GM23338 (cell line): ENCODE data around the gene POMGNT1. TPM values are rescaled to one million over a fixed set of nuclear protein-coding genes. Genes with fewer than 3 reads are reported as not detected.

ENCODE experiments used
- ATAC-seq: fragments of 200-7000 bp; cut with Tn5 transposase; 3 replicates; pipeline ENCODE4 v1.9.1; 2020
- DNase-seq: peaks from one replicate; pipeline ENCODE4 v3.0.0-alpha.2; 2015; ENCODE audit warnings: low spot score
- H2AFZ ChIP-seq: fragments of 200-600 bp; sonication (generic); 2 replicates; pipeline ENCODE4 v1.8.0; 2016; ENCODE audit warnings: antibody characterized with exemption, mild to moderate bottlenecking, moderate library complexity
- H3F3A ChIP-seq: fragments of 200-600 bp; sonication (generic); replicated peaks from 2 replicates; pipeline ENCODE4 v1.8.0; 2017; ENCODE audit warnings: antibody characterized with exemption, mixed run types, low read depth
- H3K27ac ChIP-seq: fragments of 200-600 bp; sonication (generic); 2 replicates; pipeline ENCODE4 v1.6.1; 2016; ENCODE audit warnings: low read depth
- H3K27me3 ChIP-seq: fragments of 200-600 bp; sonication (generic); 2 replicates; pipeline ENCODE4 v1.8.0; 2016; ENCODE audit warnings: mild to moderate bottlenecking, mixed run types, moderate library complexity; ENCODE audit not compliant: insufficient read depth
- H3K36me3 ChIP-seq: fragments of 200-600 bp; sonication (generic); 2 replicates; pipeline ENCODE4 v1.8.0; 2016; ENCODE audit warnings: mild to moderate bottlenecking; ENCODE audit not compliant: insufficient read depth
- H3K4me1 ChIP-seq: fragments of 200-600 bp; sonication (generic); 2 replicates; pipeline ENCODE4 v1.8.0; 2016; ENCODE audit warnings: mild to moderate bottlenecking, moderate library complexity; ENCODE audit not compliant: insufficient read depth
- H3K4me2 ChIP-seq: fragments of 200-600 bp; sonication (generic); 2 replicates; pipeline ENCODE4 v1.7.1; 2017; ENCODE audit warnings: mixed run types
- H3K4me3 ChIP-seq: fragments of 200-600 bp; sonication (generic); 2 replicates; pipeline ENCODE4 v1.6.1; 2016; ENCODE audit warnings: mixed run types
- H3K79me2 ChIP-seq: fragments of 200-600 bp; sonication (generic); replicated peaks from 2 replicates; pipeline ENCODE4 v1.8.0; 2017; ENCODE audit warnings: mild to moderate bottlenecking; ENCODE audit not compliant: insufficient read depth
- H3K9me2 ChIP-seq: fragments of 200-600 bp; sonication (generic); 2 replicates; pipeline ENCODE4 v1.8.0; 2017; ENCODE audit not compliant: insufficient read depth
- H4K20me1 ChIP-seq: fragments of 200-600 bp; sonication (generic); replicated peaks from 2 replicates; pipeline ENCODE4 v1.8.0; 2017; ENCODE audit warnings: mild to moderate bottlenecking; ENCODE audit not compliant: insufficient read depth
- H3K27ac Mint-ChIP-seq: 2 replicates; pipeline ENCODE4 v1.8.0; 2020; ENCODE audit warnings: inconsistent platforms, mild to moderate bottlenecking, moderate library complexity, mixed read lengths
- H3K27me3 Mint-ChIP-seq: 3 replicates; pipeline ENCODE4 v1.8.0; 2022; ENCODE audit warnings: low read depth, mild to moderate bottlenecking, moderate library complexity, mixed read lengths, inconsistent platforms; ENCODE audit not compliant: insufficient read depth, poor library complexity
- H3K36me3 Mint-ChIP-seq: 3 replicates; pipeline ENCODE4 v1.8.0; 2021; ENCODE audit warnings: low read depth, mild to moderate bottlenecking, inconsistent platforms, moderate library complexity, mixed read lengths
- H3K4me1 Mint-ChIP-seq: 3 replicates; pipeline ENCODE4 v1.8.0; 2020; ENCODE audit warnings: mild to moderate bottlenecking, inconsistent platforms, mixed read lengths
- H3K4me3 Mint-ChIP-seq: 3 replicates; pipeline ENCODE4 v1.8.0; 2021; ENCODE audit warnings: moderate library complexity, mild to moderate bottlenecking, inconsistent platforms, mixed read lengths
- H3K9me3 Mint-ChIP-seq: 3 replicates; pipeline ENCODE4 v1.8.0; 2020; ENCODE audit warnings: moderate library complexity, mild to moderate bottlenecking, inconsistent platforms, mixed read lengths
- CREB1 ChIP-seq: fragments of 250-450 bp; sonication (Bioruptor Pico); IDR thresholded peaks from 2 replicates; pipeline ENCODE4 v1.5.0; 2020; ENCODE audit warnings: low read depth, mild to moderate bottlenecking, moderate library complexity
- ETS1 ChIP-seq: IDR thresholded peaks from 2 replicates; pipeline ENCODE4 v1.6.1; 2016; ENCODE audit warnings: antibody characterized with exemption
- EZH2 ChIP-seq: fragments of 200-600 bp; sonication (generic); IDR thresholded peaks from one replicate; pipeline ENCODE4 v1.8.0; 2017; ENCODE audit warnings: antibody characterized with exemption, mild to moderate bottlenecking, low read depth; ENCODE audit not compliant: unreplicated experiment
- EZH2phosphoT487 ChIP-seq: fragments of 200-600 bp; sonication (generic); IDR thresholded peaks from one replicate; pipeline ENCODE4 v1.8.1; 2018; ENCODE audit warnings: antibody characterized with exemption; ENCODE audit not compliant: unreplicated experiment
- JUNB ChIP-seq: IDR thresholded peaks from one replicate; pipeline ENCODE4 v1.6.1; 2016; ENCODE audit warnings: antibody characterized with exemption; ENCODE audit not compliant: unreplicated experiment
- NANOG ChIP-seq: IDR thresholded peaks from 2 replicates; pipeline ENCODE4 v1.6.1; 2016; ENCODE audit warnings: antibody characterized with exemption, borderline replicate concordance
- POLR2AphosphoS5 ChIP-seq: IDR thresholded peaks from 2 replicates; pipeline ENCODE4 v1.6.1; 2016; ENCODE audit warnings: antibody characterized with exemption, low read depth
- STAT1 ChIP-seq: IDR thresholded peaks from one replicate; pipeline ENCODE4 v1.6.1; 2016; ENCODE audit warnings: antibody characterized with exemption; ENCODE audit not compliant: unreplicated experiment
- ZNF114 ChIP-seq: fragments of 250-450 bp; sonication (Bioruptor Pico); IDR thresholded peaks from 2 replicates; pipeline ENCODE4 v1.5.0; 2020; ENCODE audit warnings: mild to moderate bottlenecking, moderate library complexity
- ZNF331 ChIP-seq: fragments of 250-450 bp; sonication (Bioruptor Pico); IDR thresholded peaks from 2 replicates; pipeline ENCODE4 v1.5.0; 2020; ENCODE audit warnings: low read depth, mild to moderate bottlenecking, moderate library complexity
- polyA plus RNA-seq: library from polyadenylated mRNA; unstranded; fragments of >200 nt; fragmentation: Nextera tagmentation; extraction: Ambion mirVana; gene quantifications from 2 replicates; pipeline ENCODE4 v1.2.1, GENCODE V29; 2016
- total RNA-seq: library from RNA; depleted of rRNA; stranded (reverse); fragments of >200 nt; shearing (Covaris generic); gene quantifications from 2 replicates; pipeline ENCODE4 v1.2.3, GENCODE V29; 2014
- TF ChIP-seq, protein P1 (sequence below): IDR thresholded peaks from one replicate; pipeline ENCODE4 v1.6.1; 2018; ENCODE audit warnings: antibody characterized with exemption; ENCODE audit not compliant: unreplicated experiment
- TF ChIP-seq, protein P2 (sequence below), 2 experiments: fragments of 200-600 bp in 1 of 2; sonication (generic) in 1 of 2; conservative IDR thresholded peaks; 2 replicates each; pipeline versions ENCODE4 v1.5.1 to v1.6.1; 2016 to 2017; ENCODE audit warnings: antibody characterized with exemption in 2 of 2, low read depth in 2 of 2, mild to moderate bottlenecking in 2 of 2, moderate library complexity in 1 of 2
- TF ChIP-seq, protein P3 (sequence below): fragments of 250-450 bp; sonication (Bioruptor Pico); IDR thresholded peaks from 2 replicates; pipeline ENCODE4 v1.5.0; 2020; ENCODE audit warnings: mild to moderate bottlenecking, moderate library complexity

POMGNT1 gene
- total and polyA plus RNA-seq, 2 experiments from 2014 or later, result 24.3 to 32.1 TPM

- peaks cover 6% of the 10 kb centered on the region for H3K27me3 Mint-ChIP-seq
- no peaks in the 10 kb centered on the region for H3K4me1 Mint-ChIP-seq
- Histone ChIP-seq H3K79me2 (no peaks in the 10 kb centered on the region), H3K36me3 (no peaks in the 10 kb centered on the region), H2AFZ (no peak overlapping the region), H3K27me3 (no peaks in the 10 kb centered on the region), H3F3A (no peaks in the 10 kb centered on the region), H3K4me2 (no peak overlapping the region), H3K27ac (no peak overlapping the region), H3K9me2 (peaks cover 3% of the 10 kb centered on the region; the same call in 1 of the 2 replicates), H3K4me1 (no peaks in the 10 kb centered on the region), H3K4me3 (no peak overlapping the region), H4K20me1 (0 out of 2 replicates have a peak, but pooled peaks cover 3% of the 10 kb centered on the region)
- TF ChIP-seq EZH2phosphoT487 (no peak), NANOG (no peak), CREB1 (CRISPR knock-in tag) (no peak), ZNF114 (CRISPR knock-in tag) (no peak), STAT1 (no peak), ZNF331 (CRISPR knock-in tag) (no peak), POLR2AphosphoS5 (no peak), JUNB (no peak), ETS1 (no peak), EZH2 (no peak)
- TF ChIP-seq, protein P1, sequence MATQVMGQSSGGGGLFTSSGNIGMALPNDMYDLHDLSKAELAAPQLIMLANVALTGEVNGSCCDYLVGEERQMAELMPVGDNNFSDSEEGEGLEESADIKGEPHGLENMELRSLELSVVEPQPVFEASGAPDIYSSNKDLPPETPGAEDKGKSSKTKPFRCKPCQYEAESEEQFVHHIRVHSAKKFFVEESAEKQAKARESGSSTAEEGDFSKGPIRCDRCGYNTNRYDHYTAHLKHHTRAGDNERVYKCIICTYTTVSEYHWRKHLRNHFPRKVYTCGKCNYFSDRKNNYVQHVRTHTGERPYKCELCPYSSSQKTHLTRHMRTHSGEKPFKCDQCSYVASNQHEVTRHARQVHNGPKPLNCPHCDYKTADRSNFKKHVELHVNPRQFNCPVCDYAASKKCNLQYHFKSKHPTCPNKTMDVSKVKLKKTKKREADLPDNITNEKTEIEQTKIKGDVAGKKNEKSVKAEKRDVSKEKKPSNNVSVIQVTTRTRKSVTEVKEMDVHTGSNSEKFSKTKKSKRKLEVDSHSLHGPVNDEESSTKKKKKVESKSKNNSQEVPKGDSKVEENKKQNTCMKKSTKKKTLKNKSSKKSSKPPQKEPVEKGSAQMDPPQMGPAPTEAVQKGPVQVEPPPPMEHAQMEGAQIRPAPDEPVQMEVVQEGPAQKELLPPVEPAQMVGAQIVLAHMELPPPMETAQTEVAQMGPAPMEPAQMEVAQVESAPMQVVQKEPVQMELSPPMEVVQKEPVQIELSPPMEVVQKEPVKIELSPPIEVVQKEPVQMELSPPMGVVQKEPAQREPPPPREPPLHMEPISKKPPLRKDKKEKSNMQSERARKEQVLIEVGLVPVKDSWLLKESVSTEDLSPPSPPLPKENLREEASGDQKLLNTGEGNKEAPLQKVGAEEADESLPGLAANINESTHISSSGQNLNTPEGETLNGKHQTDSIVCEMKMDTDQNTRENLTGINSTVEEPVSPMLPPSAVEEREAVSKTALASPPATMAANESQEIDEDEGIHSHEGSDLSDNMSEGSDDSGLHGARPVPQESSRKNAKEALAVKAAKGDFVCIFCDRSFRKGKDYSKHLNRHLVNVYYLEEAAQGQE, result no peak
- TF ChIP-seq, protein P2, sequence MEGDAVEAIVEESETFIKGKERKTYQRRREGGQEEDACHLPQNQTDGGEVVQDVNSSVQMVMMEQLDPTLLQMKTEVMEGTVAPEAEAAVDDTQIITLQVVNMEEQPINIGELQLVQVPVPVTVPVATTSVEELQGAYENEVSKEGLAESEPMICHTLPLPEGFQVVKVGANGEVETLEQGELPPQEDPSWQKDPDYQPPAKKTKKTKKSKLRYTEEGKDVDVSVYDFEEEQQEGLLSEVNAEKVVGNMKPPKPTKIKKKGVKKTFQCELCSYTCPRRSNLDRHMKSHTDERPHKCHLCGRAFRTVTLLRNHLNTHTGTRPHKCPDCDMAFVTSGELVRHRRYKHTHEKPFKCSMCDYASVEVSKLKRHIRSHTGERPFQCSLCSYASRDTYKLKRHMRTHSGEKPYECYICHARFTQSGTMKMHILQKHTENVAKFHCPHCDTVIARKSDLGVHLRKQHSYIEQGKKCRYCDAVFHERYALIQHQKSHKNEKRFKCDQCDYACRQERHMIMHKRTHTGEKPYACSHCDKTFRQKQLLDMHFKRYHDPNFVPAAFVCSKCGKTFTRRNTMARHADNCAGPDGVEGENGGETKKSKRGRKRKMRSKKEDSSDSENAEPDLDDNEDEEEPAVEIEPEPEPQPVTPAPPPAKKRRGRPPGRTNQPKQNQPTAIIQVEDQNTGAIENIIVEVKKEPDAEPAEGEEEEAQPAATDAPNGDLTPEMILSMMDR (conservative IDR thresholded peaks at IDR 0.05; ENCODE audit: low read depth in 2 of 2), result no peak
- TF ChIP-seq, protein P3, sequence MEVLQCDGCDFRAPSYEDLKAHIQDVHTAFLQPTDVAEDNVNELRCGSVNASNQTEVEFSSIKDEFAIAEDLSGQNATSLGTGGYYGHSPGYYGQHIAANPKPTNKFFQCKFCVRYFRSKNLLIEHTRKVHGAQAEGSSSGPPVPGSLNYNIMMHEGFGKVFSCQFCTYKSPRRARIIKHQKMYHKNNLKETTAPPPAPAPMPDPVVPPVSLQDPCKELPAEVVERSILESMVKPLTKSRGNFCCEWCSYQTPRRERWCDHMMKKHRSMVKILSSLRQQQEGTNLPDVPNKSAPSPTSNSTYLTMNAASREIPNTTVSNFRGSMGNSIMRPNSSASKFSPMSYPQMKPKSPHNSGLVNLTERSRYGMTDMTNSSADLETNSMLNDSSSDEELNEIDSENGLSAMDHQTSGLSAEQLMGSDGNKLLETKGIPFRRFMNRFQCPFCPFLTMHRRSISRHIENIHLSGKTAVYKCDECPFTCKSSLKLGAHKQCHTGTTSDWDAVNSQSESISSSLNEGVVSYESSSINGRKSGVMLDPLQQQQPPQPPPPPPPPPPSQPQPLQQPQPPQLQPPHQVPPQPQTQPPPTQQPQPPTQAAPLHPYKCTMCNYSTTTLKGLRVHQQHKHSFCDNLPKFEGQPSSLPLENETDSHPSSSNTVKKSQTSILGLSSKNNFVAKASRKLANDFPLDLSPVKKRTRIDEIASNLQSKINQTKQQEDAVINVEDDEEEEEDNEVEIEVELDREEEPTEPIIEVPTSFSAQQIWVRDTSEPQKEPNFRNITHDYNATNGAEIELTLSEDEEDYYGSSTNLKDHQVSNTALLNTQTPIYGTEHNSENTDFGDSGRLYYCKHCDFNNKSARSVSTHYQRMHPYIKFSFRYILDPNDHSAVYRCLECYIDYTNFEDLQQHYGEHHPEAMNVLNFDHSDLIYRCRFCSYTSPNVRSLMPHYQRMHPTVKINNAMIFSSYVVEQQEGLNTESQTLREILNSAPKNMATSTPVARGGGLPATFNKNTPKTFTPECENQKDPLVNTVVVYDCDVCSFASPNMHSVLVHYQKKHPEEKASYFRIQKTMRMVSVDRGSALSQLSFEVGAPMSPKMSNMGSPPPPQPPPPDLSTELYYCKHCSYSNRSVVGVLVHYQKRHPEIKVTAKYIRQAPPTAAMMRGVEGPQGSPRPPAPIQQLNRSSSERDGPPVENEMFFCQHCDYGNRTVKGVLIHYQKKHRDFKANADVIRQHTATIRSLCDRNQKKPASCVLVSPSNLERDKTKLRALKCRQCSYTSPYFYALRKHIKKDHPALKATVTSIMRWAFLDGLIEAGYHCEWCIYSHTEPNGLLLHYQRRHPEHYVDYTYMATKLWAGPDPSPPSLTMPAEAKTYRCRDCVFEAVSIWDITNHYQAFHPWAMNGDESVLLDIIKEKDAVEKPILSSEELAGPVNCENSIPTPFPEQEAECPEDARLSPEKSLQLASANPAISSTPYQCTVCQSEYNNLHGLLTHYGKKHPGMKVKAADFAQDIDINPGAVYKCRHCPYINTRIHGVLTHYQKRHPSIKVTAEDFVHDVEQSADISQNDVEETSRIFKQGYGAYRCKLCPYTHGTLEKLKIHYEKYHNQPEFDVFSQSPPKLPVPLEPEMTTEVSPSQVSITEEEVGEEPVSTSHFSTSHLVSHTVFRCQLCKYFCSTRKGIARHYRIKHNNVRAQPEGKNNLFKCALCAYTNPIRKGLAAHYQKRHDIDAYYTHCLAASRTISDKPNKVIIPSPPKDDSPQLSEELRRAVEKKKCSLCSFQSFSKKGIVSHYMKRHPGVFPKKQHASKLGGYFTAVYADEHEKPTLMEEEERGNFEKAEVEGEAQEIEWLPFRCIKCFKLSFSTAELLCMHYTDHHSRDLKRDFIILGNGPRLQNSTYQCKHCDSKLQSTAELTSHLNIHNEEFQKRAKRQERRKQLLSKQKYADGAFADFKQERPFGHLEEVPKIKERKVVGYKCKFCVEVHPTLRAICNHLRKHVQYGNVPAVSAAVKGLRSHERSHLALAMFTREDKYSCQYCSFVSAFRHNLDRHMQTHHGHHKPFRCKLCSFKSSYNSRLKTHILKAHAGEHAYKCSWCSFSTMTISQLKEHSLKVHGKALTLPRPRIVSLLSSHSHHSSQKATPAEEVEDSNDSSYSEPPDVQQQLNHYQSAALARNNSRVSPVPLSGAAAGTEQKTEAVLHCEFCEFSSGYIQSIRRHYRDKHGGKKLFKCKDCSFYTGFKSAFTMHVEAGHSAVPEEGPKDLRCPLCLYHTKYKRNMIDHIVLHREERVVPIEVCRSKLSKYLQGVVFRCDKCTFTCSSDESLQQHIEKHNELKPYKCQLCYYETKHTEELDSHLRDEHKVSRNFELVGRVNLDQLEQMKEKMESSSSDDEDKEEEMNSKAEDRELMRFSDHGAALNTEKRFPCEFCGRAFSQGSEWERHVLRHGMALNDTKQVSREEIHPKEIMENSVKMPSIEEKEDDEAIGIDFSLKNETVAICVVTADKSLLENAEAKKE, result no peak
- no peaks in the 10 kb centered on the region for H3K9me3 Mint-ChIP-seq
- ATAC-seq, result no peak
- no peaks in the 10 kb centered on the region for H3K36me3 Mint-ChIP-seq
- H3K4me3 Mint-ChIP-seq, result no peak overlapping the region
- H3K27ac Mint-ChIP-seq, result no peak overlapping the region
- DNase-seq, result no peak
These were observed 17.3 kb upstream of the POMGNT1 start for GRCh38 chr1:46215504-46215903.
